Measurements from ENCODE around the gene GEMIN7. TPM values are rescaled to one million over a fixed set of nuclear protein-coding genes. Genes with fewer than 3 reads are reported as not detected.
A peak's percentile ranks its signal among the peaks of the same experiment; 100 is the strongest.

GEMIN7 gene
- total and polyA plus RNA-seq, 8 donors, result 3.8 to 26.2 (median 8.1) TPM

- no peaks in the 10 kb centered on the region for H3K9me3 ChIP-seq
- no peak for FAIRE-seq
- no peak for DNase-seq
- H3K4me1 ChIP-seq, result peaks cover 0 to 15% (median 11%) of the 10 kb centered on the region in 3 donors
- intact Hi-C loops (cut with DNase I), result no loop called here
- peak overlapping the region; percentile 51 to 99 (median 78) for H3K4me3 ChIP-seq
- 46 to 50% methylated on average over 9 to 10 of the region's 10 CpGs for WGBS, 2 donors
- no peak for TF ChIP-seq CTCF (IDR thresholded peaks at IDR 0.05)
- ATAC-seq, result peak in 2 of 4 donors; percentile 2 to 7
- no peaks in the 10 kb centered on the region for H3K36me3 ChIP-seq
- H3K27me3 ChIP-seq, result no peaks in the 10 kb centered on the region
- H3K27ac ChIP-seq, result no peak overlapping the region
These were observed 534 bp upstream of the GEMIN7 start for GRCh38 chr19:45078390-45079062.

GRCh38 chr19:45079911-45080370 is 881 bp downstream of the GEMIN7 start:
- intact Hi-C loops (cut with DNase I), result no loop called here
- FAIRE-seq (no peak), ATAC-seq (no peak), DNase-seq (no peak)
- no peaks in the 10 kb centered on the region for H3K9me3 ChIP-seq
- 3 to 5% methylated on average over 6 of the region's 6 CpGs for WGBS, 2 donors
- no peaks in the 10 kb centered on the region for H3K36me3 ChIP-seq
- no peaks in the 10 kb centered on the region for H3K27me3 ChIP-seq
- TF ChIP-seq CTCF (IDR thresholded peaks at IDR 0.05), result no peak
- peaks cover 0 to 15% (median 11%) of the 10 kb centered on the region in 3 donors for H3K4me1 ChIP-seq
- H3K27ac ChIP-seq, result no peak overlapping the region
- peak overlapping the region; percentile 51 to 99 (median 78) for H3K4me3 ChIP-seq

GRCh38 chr19:45082170-45082569 is 3.1 kb downstream of the GEMIN7 start:
- Histone ChIP-seq H3K4me3 (no peak overlapping the region), H3K36me3 (no peaks in the 10 kb centered on the region), H3K9me3 (no peaks in the 10 kb centered on the region), H3K27me3 (no peaks in the 10 kb centered on the region), H3K27ac (no peak overlapping the region), H3K4me1 (peaks cover 0 to 8% (median 8%) of the 10 kb centered on the region in 3 donors)
- ATAC-seq, result no peak
- 90 to 94% methylated on average over 5 of the region's 5 CpGs for WGBS, 2 donors
- intact Hi-C loops (cut with DNase I), result no loop called here
- no peak for DNase-seq
- FAIRE-seq, result no peak
- no peak for TF ChIP-seq CTCF (IDR thresholded peaks at IDR 0.05)

GRCh38 chr19:45086480-45086879 is 7.4 kb downstream of the GEMIN7 start:
- no peak for TF ChIP-seq CTCF (IDR thresholded peaks at IDR 0.05)
- Histone ChIP-seq H3K9me3 (no peaks in the 10 kb centered on the region), H3K27ac (no peak overlapping the region), H3K4me1 (peaks cover 0 to 5% (median 0%) of the 10 kb centered on the region in 3 donors), H3K27me3 (no peaks in the 10 kb centered on the region), H3K4me3 (no peak overlapping the region), H3K36me3 (no peaks in the 10 kb centered on the region)
- no peak for ATAC-seq
- 89 to 91% methylated on average over 4 of the region's 4 CpGs for WGBS, 2 donors
- no peak for DNase-seq
- no peak for FAIRE-seq
- intact Hi-C loops (cut with DNase I), result no loop called here

- DNase-seq (peak in 2 of 6 donors; percentile 15 to 48), FAIRE-seq (no peak), ATAC-seq (no peak)
- peaks cover 0 to 5% (median 0%) of the 10 kb centered on the region in 3 donors for H3K4me1 ChIP-seq
- TF ChIP-seq CTCF (IDR thresholded peaks at IDR 0.05), result no peak
- no peak overlapping the region for H3K27ac ChIP-seq
- H3K36me3 ChIP-seq, result no peaks in the 10 kb centered on the region
- no peaks in the 10 kb centered on the region for H3K27me3 ChIP-seq
- intact Hi-C loops (cut with DNase I), result no loop called here
- no peak overlapping the region for H3K4me3 ChIP-seq
- H3K9me3 ChIP-seq, result no peaks in the 10 kb centered on the region
- WGBS, 2 donors, result 84 to 88% methylated on average over 11 of the region's 11 CpGs
These were observed 8.5 kb downstream of the GEMIN7 start for GRCh38 chr19:45087531-45087930.

Data from pancreas (tissue), 10 donors.